GM12872 (cell line): Measurements from ENCODE around the gene FOXC1.
A peak's percentile ranks its signal among the peaks of the same experiment; 100 is the strongest.

ENCODE experiments used
- TF ChIP-seq, protein P1 (sequence below): IDR thresholded peaks from 3 replicates; pipeline ENCODE4 v1.5.1; 2011; ENCODE audit warnings: low read depth, mild to moderate bottlenecking, low read length, moderate library complexity; ENCODE audit not compliant: insufficient read depth

FOXC1 gene

DNA sequence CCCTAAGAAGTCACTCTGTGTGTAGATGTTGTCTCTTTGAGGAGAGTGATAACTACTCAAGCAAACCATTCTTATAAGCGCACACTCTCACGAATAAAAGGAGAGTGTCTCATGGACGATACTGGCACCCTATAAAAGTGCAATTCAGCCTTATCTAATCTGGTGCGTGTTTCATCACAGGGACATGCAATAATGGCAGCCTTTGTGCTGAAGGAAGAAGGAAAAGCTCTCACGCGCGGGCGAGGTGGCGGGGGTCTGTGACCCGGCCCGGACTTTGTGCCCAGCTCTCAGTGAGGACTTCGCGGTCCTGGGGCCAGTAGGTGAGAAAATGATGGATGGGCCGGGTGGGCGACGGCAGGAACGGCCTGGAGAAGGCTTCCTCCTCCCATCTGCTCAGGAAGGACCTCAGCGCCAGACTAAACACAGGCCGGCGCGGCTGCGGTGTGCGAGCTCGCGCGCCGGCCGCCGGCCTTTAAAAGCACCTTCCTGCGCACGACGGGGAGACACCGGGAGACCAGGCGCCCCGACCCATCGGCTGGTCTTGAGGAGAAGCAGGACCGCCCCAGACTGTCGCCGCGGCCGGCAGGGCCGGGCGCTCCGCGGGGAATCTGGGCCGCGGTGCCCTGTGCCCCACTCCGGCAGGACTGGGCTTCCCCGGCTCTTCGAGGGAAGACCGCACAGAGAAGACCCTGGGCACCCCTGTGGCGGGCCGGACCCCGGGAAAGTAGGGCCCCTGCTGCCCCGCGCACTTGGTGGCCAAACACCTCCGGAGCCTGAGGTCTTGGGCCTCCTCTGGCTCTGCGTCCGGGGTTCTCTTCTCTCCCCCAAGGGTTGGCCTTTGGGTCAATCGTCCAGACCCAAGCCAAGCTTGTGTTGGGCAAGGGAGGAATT, 8.3 kb upstream of the FOXC1 start:
- TF ChIP-seq, protein P1, sequence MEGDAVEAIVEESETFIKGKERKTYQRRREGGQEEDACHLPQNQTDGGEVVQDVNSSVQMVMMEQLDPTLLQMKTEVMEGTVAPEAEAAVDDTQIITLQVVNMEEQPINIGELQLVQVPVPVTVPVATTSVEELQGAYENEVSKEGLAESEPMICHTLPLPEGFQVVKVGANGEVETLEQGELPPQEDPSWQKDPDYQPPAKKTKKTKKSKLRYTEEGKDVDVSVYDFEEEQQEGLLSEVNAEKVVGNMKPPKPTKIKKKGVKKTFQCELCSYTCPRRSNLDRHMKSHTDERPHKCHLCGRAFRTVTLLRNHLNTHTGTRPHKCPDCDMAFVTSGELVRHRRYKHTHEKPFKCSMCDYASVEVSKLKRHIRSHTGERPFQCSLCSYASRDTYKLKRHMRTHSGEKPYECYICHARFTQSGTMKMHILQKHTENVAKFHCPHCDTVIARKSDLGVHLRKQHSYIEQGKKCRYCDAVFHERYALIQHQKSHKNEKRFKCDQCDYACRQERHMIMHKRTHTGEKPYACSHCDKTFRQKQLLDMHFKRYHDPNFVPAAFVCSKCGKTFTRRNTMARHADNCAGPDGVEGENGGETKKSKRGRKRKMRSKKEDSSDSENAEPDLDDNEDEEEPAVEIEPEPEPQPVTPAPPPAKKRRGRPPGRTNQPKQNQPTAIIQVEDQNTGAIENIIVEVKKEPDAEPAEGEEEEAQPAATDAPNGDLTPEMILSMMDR = no peak

DNA sequence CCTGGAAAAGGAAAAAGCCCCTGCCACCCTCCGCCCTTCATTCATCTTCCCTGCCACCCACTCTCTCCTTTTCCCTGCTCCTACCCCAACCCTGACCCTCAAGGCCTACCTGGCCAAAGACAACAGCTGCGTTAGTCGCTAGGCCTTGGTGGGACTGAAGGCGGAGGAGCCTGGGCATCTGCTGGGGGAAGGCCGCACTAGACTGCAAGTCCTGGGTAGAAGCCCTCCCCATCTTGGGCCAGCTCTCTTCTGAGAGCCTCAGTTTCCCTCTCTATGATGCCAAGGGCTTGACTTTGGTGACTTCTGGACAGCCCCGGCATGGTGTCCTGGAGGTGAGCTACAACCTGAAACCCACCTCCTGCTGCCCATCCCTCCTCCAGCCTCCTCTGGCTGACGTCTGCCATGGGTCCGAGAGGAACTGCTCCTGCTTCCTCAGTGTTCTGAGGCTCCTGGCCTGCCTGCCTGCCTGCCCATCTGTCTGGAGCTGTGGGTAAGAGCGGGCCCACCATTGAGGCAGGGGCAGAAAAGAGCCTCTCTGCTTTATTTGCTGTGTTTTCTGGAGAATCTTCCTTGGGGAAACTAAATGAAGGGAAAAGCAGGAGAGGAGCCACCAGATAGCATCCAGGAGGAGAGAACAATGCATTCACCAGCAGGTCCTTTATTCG, 7.5 kb upstream of the FOXC1 start:
- TF ChIP-seq, protein P1 = no peak

DNA sequence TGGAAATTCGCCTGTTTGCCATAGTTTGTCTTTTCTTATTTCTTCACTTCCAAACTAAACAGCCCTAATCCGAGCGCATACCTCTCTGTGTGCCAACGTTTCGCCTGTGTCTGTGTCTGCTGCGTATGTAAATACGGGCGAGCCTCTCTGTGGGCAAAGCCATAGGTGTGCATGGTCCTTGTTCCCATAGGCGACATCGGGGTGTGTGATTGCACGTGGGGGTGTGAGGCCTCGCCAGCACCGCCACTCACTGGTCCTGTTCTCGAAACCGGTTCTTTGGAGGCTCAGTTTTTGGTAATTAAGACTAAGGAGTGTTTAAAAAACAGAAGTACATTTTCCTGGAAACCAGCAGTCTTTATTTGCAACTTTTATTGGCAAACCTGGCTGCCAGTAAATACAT, 6.0 kb upstream of the FOXC1 start:
- TF ChIP-seq, protein P1 = no peak

- TF ChIP-seq, protein P1 = peak; percentile 85
Observed at GRCh38 chr6:1604158-1605003, 5.3 kb upstream of the FOXC1 start.

GRCh38 chr6:1605004-1605892, 4.5 kb upstream of the FOXC1 start:
- TF ChIP-seq, protein P1 = no peak

GRCh38 chr6:1605893-1606779, 3.6 kb upstream of the FOXC1 start:
- TF ChIP-seq, protein P1 = no peak
